Tibial nerve (tissue), 4 donors: ENCODE results near the gene ZP1. TPM values are rescaled to one million over a fixed set of nuclear protein-coding genes. Genes with fewer than 3 reads are reported as not detected.

Experiments
- DNase-seq, 2 donors: peaks; one replicate each; pipeline ENCODE4 v3.0.0-alpha.2; 2019; ENCODE audit warnings: low spot score in 2 of 2
- H3K27ac ChIP-seq, 4 donors: fragments of 200-600 bp; sonication (generic) in 3 of 4; one replicate each; pipeline ENCODE4 v1.5.1; 2017 to 2019; ENCODE audit warnings: mild to moderate bottlenecking in 1 of 4
- H3K27me3 ChIP-seq, 2 donors: fragments of 200-600 bp; sonication (generic) in 1 of 2; one replicate each; pipeline versions ENCODE4 v1.5.1 to v1.6.0; 2017 to 2019
- H3K36me3 ChIP-seq, 3 donors: fragments of 200-600 bp; sonication (generic); one replicate each; pipeline ENCODE4 v1.5.1; 2018 to 2019
- H3K4me1 ChIP-seq, 4 donors: fragments of 200-600 bp; sonication (generic) in 3 of 4; one replicate each; pipeline ENCODE4 v1.5.1; 2017 to 2019
- H3K4me3 ChIP-seq, 4 donors: fragments of 200-600 bp; sonication (generic) in 3 of 4; one replicate each; pipeline ENCODE4 v1.5.1; 2017 to 2019; ENCODE audit warnings: mild to moderate bottlenecking in 1 of 4, moderate library complexity in 1 of 4
- H3K9me3 ChIP-seq, 4 donors: fragments of 200-600 bp; sonication (generic) in 3 of 4; one replicate each; pipeline ENCODE4 v1.5.1; 2017 to 2019
- CTCF ChIP-seq, 5 experiments: fragments of 200-600 bp in 3 of 5; fragments of 450-650 bp in 2 of 5; sonication (generic) in 3 of 5; IDR thresholded peaks; one replicate each; pipeline ENCODE4 v1.5.1; 2016 to 2019; ENCODE audit warnings: antibody characterized with exemption in 5 of 5, mild to moderate bottlenecking in 3 of 5, moderate library complexity in 2 of 5
- EP300 ChIP-seq, 2 donors: sonication (generic); formaldehyde crosslinking; IDR thresholded peaks; one replicate each; pipeline ENCODE4 v1.6.1; 2017; ENCODE audit warnings: antibody characterized with exemption in 2 of 2, mild to moderate bottlenecking in 1 of 2
- POLR2A ChIP-seq, 2 donors: fragments of 450-650 bp; IDR thresholded peaks; one replicate each; pipeline ENCODE4 v1.6.1; 2017; ENCODE audit warnings: antibody characterized with exemption in 2 of 2, mild to moderate bottlenecking in 2 of 2, moderate library complexity in 2 of 2
- WGBS, 2 donors: methylation state at CpG; one replicate each; pipeline ENCODE4 v1.1.5; 2018; 5-methylcytosine and 5-hydroxymethylcytosine counted together
- total RNA-seq, 4 donors: library from RNA; depleted of rRNA; stranded (reverse); fragments of >200 nt; gene quantifications; one replicate each; pipeline ENCODE4 v1.1.0, GENCODE V29; 2016

Gene ZP1
- total RNA-seq, 4 donors from 2014 or later = not detected

- peak overlapping the region in 1 of 4 donors; percentile 24 for H3K27ac ChIP-seq
- no peak for DNase-seq
- no peaks in the 10 kb centered on the region for H3K9me3 ChIP-seq
- H3K4me1 ChIP-seq = peaks cover 0 to 29% (median 0%) of the 10 kb centered on the region in 4 donors
- H3K27me3 ChIP-seq = no peaks in the 10 kb centered on the region
- TF ChIP-seq POLR2A (IDR thresholded peaks at IDR 0.05) (no peak), CTCF (IDR thresholded peaks at IDR 0.05) (no peak), EP300 (IDR thresholded peaks at IDR 0.05) (no peak)
- H3K36me3 ChIP-seq = peaks cover 0 to 53% (median 0%) of the 10 kb centered on the region in 3 donors
- H3K4me3 ChIP-seq = no peak overlapping the region
- WGBS, 2 donors = 71 to 86% methylated on average over 1 of the region's 1 CpG
These were observed 11.8 kb downstream of the ZP1 start for GRCh38 chr11:60879104-60879503.

- 55 to 60% methylated on average over 5 of the region's 5 CpGs for WGBS, 2 donors
- no peak overlapping the region for H3K4me3 ChIP-seq
- no peak for TF ChIP-seq EP300 (IDR thresholded peaks at IDR 0.05)
- no peak for TF ChIP-seq CTCF (IDR thresholded peaks at IDR 0.05)
- no peak for TF ChIP-seq POLR2A (IDR thresholded peaks at IDR 0.05)
- H3K9me3 ChIP-seq = no peaks in the 10 kb centered on the region
- no peak overlapping the region for H3K27ac ChIP-seq
- peaks cover 0 to 45% (median 0%) of the 10 kb centered on the region in 3 donors for H3K36me3 ChIP-seq
- H3K4me1 ChIP-seq = peaks cover 0 to 22% (median 0%) of the 10 kb centered on the region in 4 donors
- DNase-seq = no peak
- H3K27me3 ChIP-seq = no peaks in the 10 kb centered on the region
These were observed 12.7 kb downstream of the ZP1 start for GRCh38 chr11:60879971-60880588.

GRCh38 chr11:60880643-60881282 is 13.4 kb downstream of the ZP1 start:
- Histone ChIP-seq H3K27me3 (no peaks in the 10 kb centered on the region), H3K27ac (no peak overlapping the region), H3K9me3 (no peaks in the 10 kb centered on the region), H3K4me1 (peaks cover 0 to 22% (median 0%) of the 10 kb centered on the region in 4 donors), H3K36me3 (peaks cover 0 to 38% (median 0%) of the 10 kb centered on the region in 3 donors), H3K4me3 (no peak overlapping the region)
- 72 to 73% methylated on average over 8 of the region's 8 CpGs for WGBS, 2 donors
- no peak for DNase-seq
- TF ChIP-seq EP300 (IDR thresholded peaks at IDR 0.05) = no peak
- no peak for TF ChIP-seq POLR2A (IDR thresholded peaks at IDR 0.05)
- no peak for TF ChIP-seq CTCF (IDR thresholded peaks at IDR 0.05)

GRCh38 chr11:60887556-60887955 is 20.2 kb downstream of the ZP1 start:
- Histone ChIP-seq H3K4me1 (peaks cover 0 to 3% (median 0%) of the 10 kb centered on the region in 4 donors), H3K27me3 (no peaks in the 10 kb centered on the region), H3K4me3 (no peak overlapping the region), H3K27ac (no peak overlapping the region), H3K36me3 (peaks cover 0 to 63% (median 0%) of the 10 kb centered on the region in 3 donors), H3K9me3 (no peaks in the 10 kb centered on the region)
- DNase-seq = peak in 1 of 2 donors; percentile 50
- WGBS, 2 donors = 59 to 60% methylated on average over 5 of the region's 5 CpGs
- peak; percentile 24 to 59 (median 29) for TF ChIP-seq CTCF (IDR thresholded peaks at IDR 0.05)
- TF ChIP-seq POLR2A (IDR thresholded peaks at IDR 0.05) = no peak

- 70 to 74% methylated on average over 6 of the region's 6 CpGs for WGBS, 2 donors
- H3K36me3 ChIP-seq = peaks cover 0 to 86% (median 0%) of the 10 kb centered on the region in 3 donors
These were observed 22.5 kb downstream of the ZP1 start for GRCh38 chr11:60889869-60890311.

More at GRCh38 chr11:60889869-60890311, 22.5 kb downstream of the ZP1 start:
- TF ChIP-seq POLR2A (IDR thresholded peaks at IDR 0.05) (no peak), EP300 (IDR thresholded peaks at IDR 0.05) (no peak), CTCF (IDR thresholded peaks at IDR 0.05) (no peak)
- no peaks in the 10 kb centered on the region for H3K9me3 ChIP-seq
- H3K27me3 ChIP-seq = no peaks in the 10 kb centered on the region
- peaks cover 0 to 3% (median 0%) of the 10 kb centered on the region in 4 donors for H3K4me1 ChIP-seq
- no peak for DNase-seq
- H3K4me3 ChIP-seq = no peak overlapping the region
- no peak overlapping the region for H3K27ac ChIP-seq
